GM19351 (cell line): Measurements from ENCODE around the gene CBX7.

Source experiments
- ATAC-seq: cut with Tn5 transposase; IDR thresholded peaks from one replicate; pipeline ENCODE4 v1.9.1; 2021; ENCODE audit warnings: mild to moderate bottlenecking, moderate library complexity; ENCODE audit not compliant: unreplicated experiment

CBX7 gene

DNA sequence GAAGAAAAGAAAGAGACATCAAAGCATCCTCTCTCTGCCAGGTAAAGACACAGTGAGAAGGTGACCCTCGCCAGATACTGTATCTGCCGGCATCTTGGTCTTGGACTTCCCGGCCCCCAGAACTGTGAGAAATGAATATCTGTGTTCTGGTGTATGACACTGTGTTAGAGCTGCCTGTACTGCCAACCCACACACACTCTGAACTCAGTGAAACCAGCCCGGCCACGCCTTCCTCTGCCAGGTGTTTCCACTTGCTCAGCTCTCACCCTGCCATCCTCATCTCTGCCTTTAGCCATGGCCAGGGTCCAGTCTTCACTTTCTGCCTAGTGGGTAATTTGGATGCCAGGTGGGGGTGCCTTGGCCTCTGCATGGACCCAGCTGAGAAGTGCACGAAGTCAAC lies 24.0 kb downstream of the CBX7 start:
- ATAC-seq: no peak

DNA sequence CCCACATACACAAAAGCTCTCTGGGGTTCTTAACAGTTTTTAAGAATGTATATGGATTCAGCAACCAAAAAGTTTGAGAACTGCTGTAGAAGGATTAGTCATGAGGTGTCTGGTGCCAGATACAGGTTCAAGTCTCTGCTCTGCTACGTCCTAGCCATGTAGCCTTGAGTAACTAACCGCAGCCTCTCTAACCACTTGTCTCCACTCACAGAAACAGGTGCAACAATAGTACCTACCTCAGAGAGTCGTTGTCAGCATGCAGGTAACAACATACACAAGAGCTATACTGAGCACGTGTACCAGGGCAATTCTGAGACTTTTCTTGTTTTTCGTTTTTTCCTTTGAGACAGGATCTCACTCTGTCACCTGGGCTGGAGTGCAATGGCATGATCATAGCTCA lies 26.9 kb downstream of the CBX7 start:
- no peak for ATAC-seq

DNA sequence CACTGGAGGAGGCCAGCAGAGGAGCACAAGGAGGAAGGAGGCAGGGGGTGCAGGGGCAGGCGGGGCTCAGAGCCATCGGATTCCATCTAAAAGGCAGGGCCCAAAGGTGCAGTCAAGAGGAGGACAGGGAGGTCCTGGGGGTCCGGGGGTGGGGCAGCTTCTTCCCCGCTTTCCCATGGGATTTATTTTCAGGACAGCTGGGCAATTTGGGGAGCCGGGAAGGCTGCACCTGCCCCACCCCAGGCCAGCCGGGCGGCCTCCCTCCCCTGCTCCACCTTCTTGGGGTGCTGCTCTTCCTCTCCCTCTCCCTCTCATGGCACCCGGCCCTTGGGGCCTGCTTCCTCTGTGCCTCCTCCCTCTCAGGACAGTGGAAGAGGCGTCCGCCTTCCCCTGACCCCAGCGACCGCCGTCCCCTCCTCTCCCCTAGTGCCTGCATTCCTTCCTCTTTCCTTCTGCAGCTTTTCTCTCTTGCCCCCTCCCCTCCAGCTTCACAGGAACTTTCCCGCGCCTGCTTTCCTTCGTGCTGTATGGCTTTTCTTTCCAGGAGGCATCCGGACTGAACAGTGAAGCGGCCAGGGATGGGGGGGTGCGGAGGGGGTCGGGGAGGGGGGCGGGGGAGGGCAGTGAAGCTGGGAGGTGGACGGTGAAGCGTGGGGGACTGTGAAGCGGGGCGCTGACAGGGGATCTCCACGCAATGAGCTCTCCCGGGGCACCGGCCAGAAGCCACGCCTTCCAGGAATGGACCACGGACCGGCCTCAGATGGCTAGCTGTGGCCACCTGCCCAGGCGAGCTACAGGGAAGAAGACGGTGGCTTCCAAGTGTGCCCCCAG lies 28.5 kb downstream of the CBX7 start:
- no peak for ATAC-seq

DNA sequence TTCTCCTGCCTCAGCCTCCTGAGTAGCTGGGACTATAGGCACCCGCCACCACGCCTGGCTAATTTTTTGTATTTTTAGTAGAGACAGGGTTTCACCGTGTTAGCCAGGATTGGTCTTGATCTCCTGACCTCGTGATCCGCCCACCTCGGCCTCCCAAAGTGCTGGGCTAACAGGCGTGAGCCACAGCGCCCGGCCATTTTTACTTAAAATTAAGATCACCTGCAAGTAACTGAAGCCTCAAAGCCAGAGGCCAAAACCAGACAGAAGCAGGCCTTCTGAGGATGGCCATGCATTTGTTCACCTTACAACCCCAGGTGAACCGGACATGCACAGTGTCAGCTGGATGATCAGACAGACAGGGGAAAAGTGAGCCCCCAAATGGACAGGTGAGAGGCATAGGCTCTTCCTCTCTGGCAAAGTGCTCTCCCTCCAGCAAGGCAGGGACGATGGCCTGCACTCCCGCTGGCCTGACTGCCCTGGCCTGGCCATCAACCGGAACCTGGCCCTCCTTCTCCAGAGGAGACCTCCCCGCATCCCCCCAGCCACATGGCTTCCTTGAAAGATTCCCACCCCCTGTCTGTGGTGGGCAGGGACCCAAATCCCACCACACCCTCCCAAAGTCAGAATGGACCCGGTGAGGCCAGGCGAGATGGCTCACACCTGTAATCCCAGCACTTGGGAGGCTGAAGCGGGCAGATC lies 29.6 kb downstream of the CBX7 start:
- ATAC-seq: no peak

DNA sequence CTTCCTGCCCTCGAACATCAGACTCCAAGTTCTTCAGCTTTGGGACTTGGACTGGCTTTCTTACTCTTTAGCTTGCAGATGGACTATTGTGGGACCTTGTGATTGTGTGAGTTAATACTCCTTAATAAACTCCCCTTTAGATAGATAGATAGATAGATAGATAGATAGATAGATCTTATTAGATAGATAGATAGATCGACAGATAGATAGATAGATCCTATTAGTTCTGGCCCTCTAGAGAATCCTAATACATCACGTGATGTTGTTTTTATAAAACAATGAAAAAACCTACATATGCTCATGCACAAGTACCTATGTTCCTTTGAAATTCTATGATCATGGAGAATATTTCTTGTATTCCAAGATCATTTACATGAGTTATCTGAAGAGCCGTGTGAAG lies 31.5 kb downstream of the CBX7 start:
- ATAC-seq: no peak

DNA sequence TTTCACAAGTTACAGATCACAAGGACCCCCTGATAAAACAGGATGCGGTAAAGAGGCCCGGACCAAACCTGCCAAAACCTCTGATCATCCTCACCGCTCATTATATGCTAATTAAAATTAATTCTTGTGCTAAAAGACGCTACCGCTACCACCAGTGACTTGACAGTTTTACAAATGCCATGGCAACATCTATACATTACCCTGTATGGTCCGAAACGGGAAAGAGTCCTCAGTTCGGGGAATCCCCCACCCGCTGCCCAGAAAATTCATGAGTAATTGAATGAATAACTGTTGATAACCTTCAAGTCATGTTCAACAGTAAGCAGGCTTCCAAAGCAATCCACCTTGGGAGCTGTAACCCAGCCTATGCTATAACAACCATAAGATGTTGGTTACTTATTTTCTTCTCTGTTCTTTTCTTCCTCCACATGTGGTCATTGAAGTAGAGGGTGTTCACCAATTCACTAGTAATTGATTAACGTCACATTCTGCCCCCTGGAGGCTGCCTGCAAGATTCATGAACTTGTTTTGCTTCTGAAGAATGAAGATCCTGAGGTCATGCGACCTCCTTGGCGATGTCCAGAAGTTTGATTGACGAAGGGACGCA lies 34.8 kb downstream of the CBX7 start:
- ATAC-seq: no peak

DNA sequence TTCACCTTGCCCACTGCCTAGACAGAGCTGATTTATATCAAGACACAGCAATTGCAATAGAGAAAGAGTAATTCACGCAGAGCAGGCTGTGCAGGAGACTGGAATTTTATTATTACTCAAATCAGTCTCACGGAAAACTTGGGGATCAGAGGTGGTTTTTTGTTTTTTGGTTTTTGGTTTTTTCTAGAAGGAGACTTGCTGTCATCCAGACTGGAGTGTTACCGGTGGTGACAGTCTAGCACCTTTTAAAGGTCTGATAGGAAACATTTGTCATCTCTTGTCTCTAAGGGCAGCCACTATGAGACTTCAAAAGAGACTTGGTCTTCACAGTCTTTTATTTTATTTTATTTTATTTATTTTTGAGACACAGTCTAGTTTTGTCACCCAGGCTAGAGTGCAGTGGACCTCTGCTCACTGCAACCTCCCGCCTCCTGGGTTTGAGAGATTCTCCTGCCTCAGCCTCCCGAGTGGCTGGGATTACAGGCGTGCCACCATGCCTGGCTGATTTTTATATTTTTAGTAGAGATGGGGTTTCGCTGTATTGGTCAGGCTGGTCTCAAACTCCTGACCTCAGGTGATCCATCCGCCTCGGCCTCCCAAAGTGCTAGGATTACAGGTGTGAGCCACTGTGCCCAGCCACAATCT lies 36.4 kb downstream of the CBX7 start:
- ATAC-seq: no peak

DNA sequence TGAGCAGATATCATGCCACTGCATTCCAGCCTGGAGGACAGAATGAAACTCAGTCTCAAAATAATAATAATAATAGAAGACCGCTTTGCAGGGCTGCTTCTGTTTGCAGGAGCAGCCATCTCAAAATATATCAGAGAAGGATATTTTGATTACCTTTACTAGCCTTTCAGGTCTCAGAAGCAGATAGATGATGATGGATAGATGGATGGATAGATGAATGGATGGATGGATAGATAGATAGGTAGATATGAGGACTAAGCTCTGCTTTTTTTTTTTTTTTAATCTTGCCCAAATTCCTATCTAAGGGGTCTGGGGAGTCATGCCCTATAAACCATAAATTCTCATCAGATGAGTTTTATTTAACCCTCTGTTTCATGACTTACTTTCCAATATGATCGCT lies 36.9 kb downstream of the CBX7 start:
- no peak for ATAC-seq

DNA sequence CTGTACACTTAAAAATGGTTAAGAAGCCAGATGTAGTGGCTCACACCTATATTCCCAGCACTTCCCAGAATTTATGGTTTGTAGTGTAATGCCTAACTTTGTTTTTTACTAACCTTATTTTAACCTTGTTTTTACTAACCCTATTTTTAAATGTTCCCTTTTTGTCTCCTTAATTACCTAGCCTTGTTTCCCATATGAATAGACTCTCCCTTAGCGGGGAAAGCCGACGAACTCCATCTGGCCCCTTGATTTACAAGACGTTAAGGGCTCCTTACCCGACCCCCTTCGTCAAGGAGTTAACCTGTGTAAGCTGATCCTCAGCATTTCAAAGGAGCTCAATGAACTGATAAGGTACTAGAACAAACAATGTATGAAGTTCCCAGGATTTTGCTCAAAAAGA lies 38.4 kb downstream of the CBX7 start:
- no peak for ATAC-seq

DNA sequence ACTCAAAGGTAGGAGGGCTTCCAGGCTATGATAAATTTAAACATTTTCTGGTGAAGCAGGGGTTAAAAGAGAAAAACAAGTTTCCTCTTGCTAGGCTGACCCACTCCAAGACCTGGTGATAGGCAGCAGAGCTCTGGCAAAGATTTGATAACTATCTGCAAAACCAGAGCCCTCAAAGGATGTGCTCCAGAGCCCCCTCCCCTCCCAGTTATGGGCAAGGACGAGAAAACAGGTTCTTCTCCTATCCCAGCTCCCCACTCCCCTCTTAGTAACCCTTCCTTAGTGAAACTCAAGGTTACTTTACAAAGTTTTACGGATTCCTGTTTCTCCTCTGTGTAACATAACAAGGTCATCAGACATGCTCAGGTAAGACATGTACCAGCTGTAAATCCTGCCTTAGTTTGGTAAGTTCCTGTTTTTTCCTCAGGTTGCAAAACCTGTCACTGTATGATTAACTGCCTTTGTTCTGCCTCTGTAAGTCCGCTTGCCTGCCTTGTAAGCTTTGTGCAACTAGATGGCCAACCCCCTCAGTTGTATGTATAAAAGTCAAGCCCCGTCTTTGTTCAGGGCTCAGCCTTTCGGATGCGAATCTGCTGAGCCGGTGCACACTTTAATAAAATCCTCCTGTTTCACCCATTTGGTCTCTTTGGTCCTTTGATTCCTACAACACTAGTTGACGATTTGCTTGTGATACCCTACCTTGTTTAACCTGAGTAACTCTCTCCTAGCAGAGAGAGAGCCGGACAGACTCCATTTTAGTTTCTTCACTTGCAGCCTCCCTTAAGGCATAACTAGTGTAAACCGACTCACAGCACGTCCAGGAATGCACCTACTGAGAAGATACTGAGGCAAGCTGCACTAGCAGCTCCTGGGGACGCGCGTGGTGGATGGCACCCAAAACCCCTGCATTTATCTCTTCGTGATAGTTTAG lies 41.6 kb downstream of the CBX7 start:
- ATAC-seq: no peak

DNA sequence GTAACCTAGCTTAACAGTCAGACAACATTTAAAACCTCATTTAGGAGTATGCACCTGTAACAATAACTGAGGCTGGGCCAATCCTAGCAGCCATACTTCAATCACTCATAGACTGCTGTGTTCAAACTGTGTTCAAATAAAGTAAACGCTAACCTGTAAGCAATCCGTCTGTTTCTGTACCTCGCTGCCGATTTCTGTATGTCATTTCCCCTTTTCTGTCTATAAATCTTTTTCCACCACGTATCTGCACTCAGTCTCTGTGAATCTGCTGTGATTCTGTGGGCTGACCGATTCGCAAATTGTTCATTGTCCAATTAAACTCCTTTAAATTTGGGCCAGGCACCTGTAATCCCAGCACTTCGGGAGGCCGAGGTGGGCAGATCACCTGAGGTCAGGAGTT lies 43.1 kb downstream of the CBX7 start:
- no peak for ATAC-seq

DNA sequence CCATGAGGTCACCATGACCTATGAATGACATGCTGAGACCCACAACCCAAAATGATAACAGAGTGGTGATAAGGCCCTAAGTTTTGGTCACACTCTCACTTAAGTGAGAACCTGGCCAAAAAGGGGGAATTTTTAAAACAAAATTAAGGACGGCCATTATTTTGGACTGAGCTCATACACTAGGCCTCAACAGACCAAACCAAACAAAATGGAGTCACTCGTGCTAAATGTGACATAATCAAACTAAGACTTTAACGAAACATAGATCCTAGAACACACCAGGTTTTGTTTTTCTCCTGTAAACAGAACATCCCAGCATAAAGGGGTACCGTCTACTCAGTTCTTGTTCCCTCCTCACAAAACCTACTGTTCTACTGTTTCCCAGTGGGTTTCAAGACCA lies 44.0 kb downstream of the CBX7 start:
- no peak for ATAC-seq

DNA sequence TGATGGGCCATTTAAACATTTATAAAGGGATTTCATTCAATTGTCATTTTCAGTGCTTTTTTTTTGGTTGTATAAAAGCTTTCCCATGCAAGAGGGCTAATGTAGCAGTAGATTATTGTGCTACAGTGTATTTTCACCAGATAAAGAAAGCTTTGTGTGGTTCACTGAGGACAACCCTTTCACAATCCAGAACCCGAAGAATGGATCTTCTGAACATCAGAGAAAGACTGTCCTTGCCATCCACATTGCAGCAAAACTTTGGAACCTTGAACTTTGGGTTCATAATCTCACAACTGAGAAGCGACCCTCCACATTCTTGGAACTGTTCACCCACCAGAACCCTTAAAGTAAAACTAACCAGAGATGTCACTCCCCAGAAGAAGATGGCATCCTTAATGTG lies 46.2 kb downstream of the CBX7 start:
- no peak for ATAC-seq

DNA sequence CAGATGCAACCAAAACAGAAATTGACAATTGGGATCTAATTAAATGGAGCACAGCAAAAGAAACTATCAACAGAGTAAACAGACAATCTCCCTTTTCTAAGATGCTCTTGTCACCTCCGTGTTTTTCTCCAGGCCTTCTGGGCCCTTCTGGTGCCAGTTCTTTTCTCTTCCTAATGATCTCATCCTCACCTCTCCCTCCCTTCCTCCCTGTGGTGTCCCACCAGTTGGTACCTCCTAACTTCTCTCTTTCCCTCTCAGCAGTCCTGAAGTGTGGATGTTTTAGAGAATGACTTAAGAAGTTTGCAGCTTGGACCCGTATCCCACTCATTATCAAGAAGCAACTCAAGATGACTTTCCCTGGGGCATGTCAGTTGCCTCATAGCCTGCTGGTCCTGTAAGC lies 49.0 kb downstream of the CBX7 start:
- no peak for ATAC-seq

DNA sequence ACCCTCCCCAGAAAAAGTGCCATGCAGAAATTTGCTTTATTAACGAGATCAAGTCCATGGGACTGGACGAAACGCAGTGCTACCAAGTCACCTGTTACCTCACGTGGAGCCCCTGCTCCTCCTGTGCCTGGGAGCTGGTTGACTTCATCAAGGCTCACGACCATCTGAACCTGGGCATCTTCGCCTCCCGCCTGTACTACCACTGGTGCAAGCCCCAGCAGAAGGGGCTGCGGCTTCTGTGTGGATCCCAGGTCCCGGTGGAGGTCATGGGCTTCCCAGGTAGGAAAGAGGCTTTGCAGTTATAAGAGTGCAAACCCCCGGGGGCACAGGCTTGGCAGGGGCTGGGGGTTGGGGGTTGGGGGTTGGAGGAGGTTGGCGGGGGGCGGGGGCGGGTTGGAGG lies 51.3 kb downstream of the CBX7 start:
- no peak for ATAC-seq

DNA sequence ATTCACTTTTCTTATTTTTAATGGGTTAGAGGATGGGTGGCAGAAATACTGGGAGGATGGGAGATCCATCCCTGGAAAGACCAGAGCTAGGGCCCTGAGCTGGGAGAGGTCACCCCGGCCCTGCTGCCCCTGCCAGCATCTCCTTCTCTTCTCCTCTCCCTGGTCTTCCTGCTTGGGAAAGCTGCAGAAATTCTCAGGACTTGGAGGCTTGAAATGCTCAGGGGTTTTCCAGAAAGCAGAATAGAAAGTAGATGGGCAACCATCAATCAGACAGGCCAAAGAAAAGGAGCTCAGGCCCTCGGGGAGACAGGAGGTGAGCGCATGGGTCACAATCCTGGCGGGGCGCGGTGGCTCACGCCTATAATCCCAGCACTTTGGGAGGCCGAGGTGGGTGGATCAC lies 53.9 kb downstream of the CBX7 start:
- no peak for ATAC-seq

DNA sequence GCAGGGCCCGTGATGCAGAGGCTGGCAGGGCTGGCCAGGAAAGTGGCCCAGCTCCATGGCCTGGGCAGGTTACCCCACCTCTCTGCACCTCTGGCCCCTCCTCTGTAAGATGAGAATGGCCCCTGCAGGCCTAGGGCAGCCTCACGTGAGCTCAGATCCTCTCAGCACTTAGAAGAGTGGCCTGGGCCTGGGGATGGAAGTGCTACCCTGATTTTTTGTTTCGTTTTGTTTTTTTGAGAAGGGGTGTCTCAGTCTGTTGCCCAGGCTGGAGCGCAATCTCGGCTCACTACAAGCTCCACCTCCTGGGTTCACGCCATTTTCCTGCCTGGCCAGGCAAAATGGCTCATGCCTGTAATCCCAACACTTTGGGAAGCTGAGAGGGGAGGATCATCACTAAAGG lies 54.5 kb downstream of the CBX7 start:
- ATAC-seq: no peak

DNA sequence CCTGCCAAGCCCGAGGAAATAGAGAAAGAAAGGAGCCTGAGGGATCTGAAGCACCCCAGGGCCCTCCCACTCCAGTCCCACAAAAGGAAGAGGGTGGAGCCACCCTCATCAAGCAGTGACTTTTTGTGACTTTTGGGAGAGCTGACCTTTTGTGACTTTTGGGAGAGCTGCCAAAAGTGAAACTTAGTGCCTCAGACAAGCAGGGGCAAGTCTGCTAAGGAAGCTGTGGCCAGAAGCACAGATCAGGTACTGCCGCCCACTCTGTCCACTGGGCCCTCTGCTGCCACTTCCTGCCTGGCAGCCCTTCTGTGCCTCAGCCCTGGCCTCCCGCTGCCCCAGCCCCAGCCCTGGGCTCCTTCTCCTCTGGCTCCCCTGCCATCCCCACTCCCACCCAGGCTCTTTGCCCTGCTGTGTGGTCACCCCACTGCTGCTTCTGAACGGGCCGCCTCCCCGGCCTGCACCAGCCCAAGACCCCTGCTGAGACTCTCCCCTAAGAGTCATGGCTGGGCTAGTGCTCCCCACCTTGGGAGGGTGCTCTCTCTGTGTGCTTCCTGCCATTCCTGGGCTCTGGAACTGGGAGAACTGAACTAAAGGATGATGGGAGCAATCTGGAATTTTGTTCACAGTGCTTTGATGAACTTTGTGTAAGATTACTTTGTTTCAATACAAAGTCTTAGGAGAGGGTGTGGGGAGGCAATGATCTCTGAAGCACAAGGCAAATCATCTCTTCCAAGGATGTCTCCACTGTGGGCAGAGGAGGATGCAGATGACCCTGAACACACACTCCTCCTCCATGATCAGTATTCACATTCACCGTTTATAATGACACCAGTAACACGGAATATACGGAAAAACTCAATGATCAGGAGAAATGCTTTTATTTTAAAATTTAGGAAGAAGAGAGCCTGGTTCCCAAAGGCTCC lies 55.1 kb downstream of the CBX7 start, which contains the start of gene APOBEC3H:
Gene APOBEC3H, plus strand, starts transcription at position 147 of the 923 bp plus-strand sequence. CDS start 3,035 bp downstream, outside the sequence.
- ATAC-seq: no peak

DNA sequence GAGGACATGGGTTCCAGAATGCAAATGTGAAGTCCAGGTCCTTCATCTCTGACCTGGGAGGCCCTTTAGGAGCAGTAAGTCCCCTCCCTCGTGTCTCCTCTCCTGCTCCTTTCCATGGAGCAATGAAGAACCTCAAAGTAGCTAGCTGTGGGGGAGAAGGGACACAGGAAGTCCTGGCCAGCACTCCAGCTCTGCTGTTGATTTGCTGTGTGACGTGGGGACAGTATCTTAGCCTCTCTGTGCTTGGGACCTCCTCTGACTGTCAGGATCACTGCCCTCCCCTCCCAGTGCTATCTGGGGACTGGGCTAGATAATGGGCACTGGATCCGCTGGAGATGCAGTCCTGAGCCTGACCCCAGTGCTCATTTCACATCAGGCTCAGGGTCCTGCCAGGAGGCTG lies 56.5 kb downstream of the CBX7 start:
- ATAC-seq: no peak
